IMR-90 (cell line): ENCODE results near the gene OR8G1. TPM values are rescaled to one million over a fixed set of nuclear protein-coding genes. Genes with fewer than 3 reads are reported as not detected.
A peak's percentile ranks its signal among the peaks of the same experiment; 100 is the strongest.

Source experiments
- ATAC-seq: fragments of 200-7000 bp; cut with Tn5 transposase; 2 replicates; pipeline ENCODE4 v1.9.1; 2020; ENCODE audit warnings: low read depth, mild to moderate bottlenecking, moderate library complexity
- BruUV-seq: library from RNA; stranded (reverse); fragments of 400-500 nt; replicated peaks from 2 replicates; lab custom pipeline; 2021; lab: Mats Ljungman, UMichigan
- CTCF ChIA-PET: fragments of 300-600 bp; formaldehyde crosslinking; extraction: SDS; loops from one replicate; lab custom pipeline; 2021; ENCODE audit warnings: antibody characterized with exemption; lab: Yijun Ruan, JAX
- POLR2A ChIA-PET: fragments of 300-600 bp; sonication (Branson Sonifier 250); formaldehyde crosslinking; loops from one replicate; lab custom pipeline; 2022; ENCODE audit warnings: antibody characterized with exemption; ENCODE audit not compliant: unreplicated experiment; lab: Charles Lee
- DNase-seq: peaks from one replicate; pipeline ENCODE4 v3.0.0; 2013
- H2AFZ ChIP-seq: replicated peaks from 2 replicates; pipeline ENCODE3; 2013; ENCODE audit warnings: low read length, mild to moderate bottlenecking; ENCODE audit not compliant: poor library complexity
- H2AK5ac ChIP-seq: 2 replicates; pipeline ENCODE4 v1.6.1; 2013; ENCODE audit warnings: low read depth, low read length, inconsistent platforms
- H2AK9ac ChIP-seq: replicated peaks from 2 replicates; pipeline ENCODE3; 2013; ENCODE audit warnings: mild to moderate bottlenecking, low read depth, low read length, moderate library complexity; ENCODE audit not compliant: poor library complexity
- H2BK120ac ChIP-seq: 2 replicates; pipeline ENCODE4 v1.6.1; 2013; ENCODE audit warnings: low read depth, low read length, inconsistent platforms
- H2BK15ac ChIP-seq: 3 replicates; pipeline ENCODE4 v1.6.1; 2013; ENCODE audit warnings: low read depth, low read length, inconsistent platforms
- H2BK20ac ChIP-seq: 2 replicates; pipeline ENCODE4 v1.6.1; 2013; ENCODE audit warnings: low read depth, mild to moderate bottlenecking, inconsistent platforms, low read length, moderate library complexity
- H2BK5ac ChIP-seq: 2 replicates; pipeline ENCODE4 v1.6.1; 2013; ENCODE audit warnings: mild to moderate bottlenecking, low read depth, low read length, inconsistent platforms; ENCODE audit not compliant: poor library complexity, severe bottlenecking
- H3K14ac ChIP-seq: replicated peaks from 2 replicates; pipeline ENCODE4 v1.6.1; 2013; ENCODE audit warnings: low read depth, low read length, inconsistent platforms
- H3K18ac ChIP-seq: 2 replicates; pipeline ENCODE4 v1.6.1; 2013; ENCODE audit warnings: low read depth, low read length, control low read depth
- H3K23ac ChIP-seq: 2 replicates; pipeline ENCODE4 v1.6.1; 2013; ENCODE audit warnings: low read depth, low read length, inconsistent platforms
- H3K27ac ChIP-seq: 2 replicates; pipeline ENCODE4 v1.5.1; 2013; ENCODE audit warnings: mild to moderate bottlenecking, control low read depth, low read length; ENCODE audit not compliant: insufficient read depth
- H3K27me3 ChIP-seq: 2 replicates; pipeline ENCODE4 v1.6.1; 2013; ENCODE audit warnings: low read length; ENCODE audit not compliant: control insufficient read depth, insufficient read depth
- H3K36me3 ChIP-seq: 2 replicates; pipeline ENCODE4 v1.6.1; 2013; ENCODE audit warnings: low read length, mixed read lengths; ENCODE audit not compliant: control insufficient read depth, insufficient read depth
- H3K4ac ChIP-seq: 2 replicates; pipeline ENCODE4 v1.6.1; 2013; ENCODE audit warnings: low read depth, low read length, inconsistent platforms
- H3K4me1 ChIP-seq: 2 replicates; pipeline ENCODE4 v1.6.1; 2013; ENCODE audit warnings: low read length, mixed read lengths; ENCODE audit not compliant: control insufficient read depth, insufficient read depth
- H3K4me2 ChIP-seq: 2 replicates; pipeline ENCODE4 v1.6.1; 2013; ENCODE audit warnings: low read depth, mild to moderate bottlenecking, control low read depth, low read length, moderate library complexity
- H3K4me3 ChIP-seq: 2 replicates; pipeline ENCODE4 v1.5.1; 2013; ENCODE audit warnings: low read depth, mild to moderate bottlenecking, control low read depth, low read length, moderate library complexity; ENCODE audit not compliant: insufficient read depth
- H3K56ac ChIP-seq: 2 replicates; pipeline ENCODE4 v1.6.1; 2013; ENCODE audit warnings: low read length, inconsistent platforms; ENCODE audit not compliant: insufficient read depth; ENCODE audit errors: extremely low read depth
- H3K79me1 ChIP-seq, 2 experiments: 2 replicates each; pipeline ENCODE4 v1.6.1; 2013; ENCODE audit warnings: low read length in 2 of 2, inconsistent platforms in 1 of 2, low read depth in 1 of 2
- H3K9ac ChIP-seq: 2 replicates; pipeline ENCODE4 v1.6.1; 2013; ENCODE audit warnings: low read depth, low read length, control low read depth
- H3K9me1 ChIP-seq: 2 replicates; pipeline ENCODE4 v1.6.1; 2013; ENCODE audit warnings: low read length, inconsistent platforms; ENCODE audit not compliant: insufficient read depth
- H3K9me3 ChIP-seq: 2 replicates; pipeline ENCODE4 v1.6.1; 2013; ENCODE audit warnings: low read length; ENCODE audit not compliant: control insufficient read depth, insufficient read depth
- H4K20me1 ChIP-seq: 2 replicates; pipeline ENCODE4 v1.6.1; 2013; ENCODE audit warnings: low read length, inconsistent platforms; ENCODE audit not compliant: insufficient read depth
- H4K5ac ChIP-seq: 2 replicates; pipeline ENCODE4 v1.6.1; 2013; ENCODE audit warnings: mild to moderate bottlenecking, low read depth, low read length, control low read depth
- H4K8ac ChIP-seq, 2 experiments: 2 replicates each; pipeline ENCODE4 v1.6.1; 2013; ENCODE audit warnings: low read depth in 2 of 2, low read length in 2 of 2, control low read depth in 1 of 2, inconsistent platforms in 1 of 2
- H4K91ac ChIP-seq: 2 replicates; pipeline ENCODE4 v1.6.1; 2013; ENCODE audit warnings: low read depth, low read length, inconsistent platforms; ENCODE audit not compliant: insufficient read depth
- CEBPB ChIP-seq: IDR thresholded peaks from 2 replicates; pipeline ENCODE4 v1.6.1; 2012; ENCODE audit warnings: low read depth, low read length, improper control_type of control experiment
- FOS ChIP-seq: fragments of 150-350 bp; IDR thresholded peaks from 2 replicates; pipeline ENCODE4 v1.6.1; 2016; ENCODE audit warnings: low read depth, low read length
- MAFK ChIP-seq: IDR thresholded peaks from 2 replicates; pipeline ENCODE4 v1.6.1; 2012; ENCODE audit warnings: low read depth, low read length, improper control_type of control experiment
- MAZ ChIP-seq: IDR thresholded peaks from 2 replicates; pipeline ENCODE4 v1.6.1; 2012; ENCODE audit warnings: low read depth, mild to moderate bottlenecking, low read length, improper control_type of control experiment, moderate library complexity, borderline replicate concordance
- RCOR1 ChIP-seq: IDR thresholded peaks from 2 replicates; pipeline ENCODE4 v1.6.1; 2012; ENCODE audit warnings: mild to moderate bottlenecking, low read length, improper control_type of control experiment; ENCODE audit not compliant: insufficient replicate concordance
- RFX5 ChIP-seq: IDR thresholded peaks from 2 replicates; pipeline ENCODE4 v1.8.0; 2012; ENCODE audit warnings: low read depth, mild to moderate bottlenecking, low read length, moderate library complexity
- WGBS, 2 experiments: methylation state at CpG; one replicate each; pipeline versions ENCODE4 v1.1.5 to v1.1.7; 2013; ENCODE audit warnings: missing lambda C conversion rate in 2 of 2; ENCODE audit not compliant: insufficient read length in 1 of 2; ENCODE audit errors: extremely low coverage in 2 of 2; 5-methylcytosine and 5-hydroxymethylcytosine counted together
- dilution Hi-C: fragments of 300-500 bp; cut with HindIII; formaldehyde crosslinking; loops from one replicate; pipeline ENCODE4 v1.14.3; 2018; ENCODE audit warnings: low sequenced_read_pairs; ENCODE audit not compliant: unreplicated experiment
- in situ Hi-C: fragments of 300-500 bp; cut with MboI; formaldehyde crosslinking; loops from 3 replicates; pipeline ENCODE4 v1.14.3; 2019; ENCODE audit warnings: low sequenced_read_pairs, inconsistent platforms, mixed read lengths
- intact Hi-C: fragments of 100-400 bp; cut with micrococcal nuclease; formaldehyde crosslinking; loops from 2 replicates; pipeline ENCODE4 v1.10.0; 2022
- polyA plus RNA-seq, 3 experiments: library from polyadenylated mRNA; depleted of rRNA; stranded (reverse); fragments of >200 nt; gene quantifications; 2 replicates each; pipeline ENCODE4 v1.2.3, GENCODE V29; 2012; ENCODE audit warnings: low replicate concordance in 1 of 3
- total RNA-seq: library from RNA; depleted of rRNA; stranded (reverse); fragments of >200 nt; gene quantifications from 2 replicates; pipeline ENCODE4 v1.2.3, GENCODE V29; 2012
- TF ChIP-seq, protein P1 (sequence below): fragments of 150-350 bp; IDR thresholded peaks from 2 replicates; pipeline ENCODE4 v1.6.1; 2017; ENCODE audit warnings: mild to moderate bottlenecking, antibody characterized with exemption, low read length, low read depth
- TF ChIP-seq, protein P2 (sequence below): fragments of 150-350 bp; IDR thresholded peaks from 2 replicates; pipeline ENCODE4 v1.6.1; 2016; ENCODE audit warnings: low read depth, mild to moderate bottlenecking, low read length, moderate library complexity, borderline replicate concordance

OR8G1 gene
- total and polyA plus RNA-seq, 2 of the 4 experiments (the other 2 are of a cell fraction), result not detected

DNA sequence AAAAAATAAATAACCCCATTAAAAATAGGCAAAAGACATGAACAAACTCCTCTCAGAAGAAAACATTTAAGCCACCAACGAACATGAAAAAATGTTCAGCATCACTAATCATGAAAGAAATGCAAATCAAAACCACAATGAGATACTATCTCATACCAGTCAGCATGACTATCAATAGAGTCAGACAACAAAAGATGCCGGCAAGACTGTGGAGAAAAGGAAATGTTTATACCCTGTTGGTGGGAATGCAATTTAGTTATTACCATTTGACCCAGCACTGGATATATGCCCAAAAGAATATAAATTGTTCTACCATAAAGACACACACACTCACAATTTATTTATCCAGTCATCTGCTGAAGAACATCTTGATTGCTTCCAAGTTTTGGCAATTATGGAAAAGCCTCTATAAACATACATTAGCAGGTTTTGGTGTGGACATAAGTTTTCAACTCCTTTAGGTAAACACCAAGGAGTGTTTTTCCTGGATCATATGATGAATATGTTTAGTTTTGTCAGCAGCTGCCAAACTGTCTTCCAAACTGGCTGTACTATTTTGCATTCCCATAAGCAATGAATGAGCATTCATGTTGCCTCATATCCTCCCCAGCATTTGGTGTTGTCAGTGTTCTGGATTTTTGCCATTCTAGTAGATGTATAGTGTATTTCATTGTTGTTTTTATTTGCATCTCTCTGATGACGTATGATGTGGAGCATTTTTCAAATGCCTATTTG lies 44.9 kb downstream of the OR8G1 start:
- Histone ChIP-seq H3K56ac (no peak overlapping the region), H4K20me1 (no peaks in the 10 kb centered on the region), H3K4ac (no peak overlapping the region), H2BK20ac (no peak overlapping the region), H3K4me2 (peak overlapping the region; percentile 8; the same call in 1 of the 2 replicates), H3K18ac (no peak overlapping the region), H3K4me3 (no peak overlapping the region), H3K23ac (no peak overlapping the region), H2AFZ (no peak overlapping the region), H3K27me3 (no peaks in the 10 kb centered on the region), H2BK5ac (peak overlapping the region; percentile 98), H2AK5ac (no peak overlapping the region), H4K8ac (no peak overlapping the region), H3K79me1 (no peaks in the 10 kb centered on the region), H4K91ac (no peak overlapping the region), H3K14ac (no peak overlapping the region), H3K36me3 (no peaks in the 10 kb centered on the region), H2AK9ac (no peak overlapping the region), H3K4me1 (no peaks in the 10 kb centered on the region), H3K9me3 (peaks cover 2% of the 10 kb centered on the region; the same call in 1 of the 2 replicates), H2BK15ac (no peak overlapping the region), H2BK120ac (peak overlapping the region; percentile 17; the same call in 1 of the 2 replicates), H3K9me1 (no peaks in the 10 kb centered on the region), H4K5ac (no peak overlapping the region), H3K9ac (no peak overlapping the region), H3K27ac (no peak overlapping the region)
- dilution Hi-C loops (no loop called here), in situ Hi-C loops (no loop called here), intact Hi-C loops (loop anchor here (5.0 kb wide), 1 partner anchor 117 kb away; no protein-coding TSS in a partner anchor)
- BruUV-seq, result no TSS peak
- WGBS, 2 experiments, result 0% methylated on average over 1 of the region's 3 CpGs; no CpG with 5 or more reads in 1 of the 2 experiments
- ATAC-seq, result peak; percentile 94
- TF ChIP-seq MAFK, result no peak
- peak; percentile 83 for TF ChIP-seq CEBPB
- no peak for TF ChIP-seq FOS
- TF ChIP-seq RFX5, result no peak
- TF ChIP-seq, protein P1, sequence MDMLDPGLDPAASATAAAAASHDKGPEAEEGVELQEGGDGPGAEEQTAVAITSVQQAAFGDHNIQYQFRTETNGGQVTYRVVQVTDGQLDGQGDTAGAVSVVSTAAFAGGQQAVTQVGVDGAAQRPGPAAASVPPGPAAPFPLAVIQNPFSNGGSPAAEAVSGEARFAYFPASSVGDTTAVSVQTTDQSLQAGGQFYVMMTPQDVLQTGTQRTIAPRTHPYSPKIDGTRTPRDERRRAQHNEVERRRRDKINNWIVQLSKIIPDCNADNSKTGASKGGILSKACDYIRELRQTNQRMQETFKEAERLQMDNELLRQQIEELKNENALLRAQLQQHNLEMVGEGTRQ, result no peak
- TF ChIP-seq MAZ, result no peak
- TF ChIP-seq RCOR1, result no peak
- TF ChIP-seq, protein P2, sequence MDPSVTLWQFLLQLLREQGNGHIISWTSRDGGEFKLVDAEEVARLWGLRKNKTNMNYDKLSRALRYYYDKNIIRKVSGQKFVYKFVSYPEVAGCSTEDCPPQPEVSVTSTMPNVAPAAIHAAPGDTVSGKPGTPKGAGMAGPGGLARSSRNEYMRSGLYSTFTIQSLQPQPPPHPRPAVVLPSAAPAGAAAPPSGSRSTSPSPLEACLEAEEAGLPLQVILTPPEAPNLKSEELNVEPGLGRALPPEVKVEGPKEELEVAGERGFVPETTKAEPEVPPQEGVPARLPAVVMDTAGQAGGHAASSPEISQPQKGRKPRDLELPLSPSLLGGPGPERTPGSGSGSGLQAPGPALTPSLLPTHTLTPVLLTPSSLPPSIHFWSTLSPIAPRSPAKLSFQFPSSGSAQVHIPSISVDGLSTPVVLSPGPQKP, result no peak
- DNase-seq, result peak; percentile 75
- CTCF ChIA-PET, result no interaction called here
- POLR2A ChIA-PET, result no interaction called here
